Measurements from ENCODE around the gene OR2T3.
"Not testable (repeated sequence)": the region's sequence is repeated elsewhere in the genome, so short reads cannot be mapped to it uniquely, and the experiment has no call there.

The OR2T3 gene

DNA sequence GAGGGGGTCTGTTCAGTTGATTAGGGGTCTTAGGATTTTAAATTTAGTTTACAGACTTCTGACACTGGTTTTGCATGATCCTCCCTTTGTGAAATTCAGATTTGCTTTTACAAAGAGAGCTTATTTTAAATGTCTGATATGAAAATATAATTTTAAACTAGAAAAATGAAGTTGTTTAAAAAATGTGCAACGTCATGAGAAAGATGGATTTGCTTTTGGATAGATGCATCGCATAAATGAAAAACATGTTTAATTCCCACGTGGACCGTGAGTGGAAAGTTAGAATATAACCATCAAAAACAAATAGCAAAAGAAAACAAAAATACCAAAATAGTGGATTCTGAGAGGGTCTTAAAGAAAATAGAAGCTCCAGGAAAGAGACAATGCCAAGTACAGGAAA lies 2.0 kb upstream of the OR2T3 start:
- no peak for DNase-seq (ENCODE audit: low read depth, low spot score)

DNA sequence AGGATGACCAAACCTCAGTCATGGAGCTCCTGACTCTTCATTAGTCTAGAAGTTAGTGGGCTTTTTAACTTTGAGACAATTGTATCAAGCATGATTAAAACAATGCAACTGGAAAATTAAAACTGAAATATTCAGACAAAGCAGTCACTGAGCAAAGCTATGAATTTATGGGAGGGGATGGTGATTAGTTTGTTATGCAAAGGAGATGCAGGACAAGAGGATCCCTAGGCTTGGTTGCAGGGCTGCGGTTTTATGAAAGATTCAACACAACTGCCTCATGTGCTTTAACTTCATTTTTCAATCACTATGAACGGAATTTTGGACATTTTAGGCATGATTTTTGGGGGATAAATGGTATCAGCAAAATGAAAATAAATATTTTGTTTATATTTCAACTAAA lies 1.0 kb upstream of the OR2T3 start:
- not testable (repeated sequence) for DNase-seq (ENCODE audit: low read depth, low spot score)

DNA sequence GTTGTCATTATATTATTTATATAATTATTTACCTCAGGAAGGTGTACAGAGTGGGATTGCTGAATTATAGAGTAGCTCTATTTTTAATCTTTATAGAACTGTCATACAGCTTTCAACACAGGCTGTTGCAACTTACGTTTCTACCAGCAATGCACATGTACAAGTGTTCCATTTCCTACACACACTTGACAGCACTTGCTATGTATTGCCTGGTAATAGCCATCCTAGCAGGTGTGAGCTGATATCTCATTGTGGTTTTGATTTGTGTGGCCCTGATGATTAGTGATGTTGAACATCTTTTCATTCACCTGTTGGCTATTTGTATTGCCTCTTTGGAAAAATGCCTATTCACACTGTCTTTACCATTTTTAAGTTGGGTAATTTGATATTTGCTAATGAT lies 2.5 kb downstream of the OR2T3 start:
- DNase-seq (ENCODE audit: low read depth, low spot score), result not testable (repeated sequence)

DNA sequence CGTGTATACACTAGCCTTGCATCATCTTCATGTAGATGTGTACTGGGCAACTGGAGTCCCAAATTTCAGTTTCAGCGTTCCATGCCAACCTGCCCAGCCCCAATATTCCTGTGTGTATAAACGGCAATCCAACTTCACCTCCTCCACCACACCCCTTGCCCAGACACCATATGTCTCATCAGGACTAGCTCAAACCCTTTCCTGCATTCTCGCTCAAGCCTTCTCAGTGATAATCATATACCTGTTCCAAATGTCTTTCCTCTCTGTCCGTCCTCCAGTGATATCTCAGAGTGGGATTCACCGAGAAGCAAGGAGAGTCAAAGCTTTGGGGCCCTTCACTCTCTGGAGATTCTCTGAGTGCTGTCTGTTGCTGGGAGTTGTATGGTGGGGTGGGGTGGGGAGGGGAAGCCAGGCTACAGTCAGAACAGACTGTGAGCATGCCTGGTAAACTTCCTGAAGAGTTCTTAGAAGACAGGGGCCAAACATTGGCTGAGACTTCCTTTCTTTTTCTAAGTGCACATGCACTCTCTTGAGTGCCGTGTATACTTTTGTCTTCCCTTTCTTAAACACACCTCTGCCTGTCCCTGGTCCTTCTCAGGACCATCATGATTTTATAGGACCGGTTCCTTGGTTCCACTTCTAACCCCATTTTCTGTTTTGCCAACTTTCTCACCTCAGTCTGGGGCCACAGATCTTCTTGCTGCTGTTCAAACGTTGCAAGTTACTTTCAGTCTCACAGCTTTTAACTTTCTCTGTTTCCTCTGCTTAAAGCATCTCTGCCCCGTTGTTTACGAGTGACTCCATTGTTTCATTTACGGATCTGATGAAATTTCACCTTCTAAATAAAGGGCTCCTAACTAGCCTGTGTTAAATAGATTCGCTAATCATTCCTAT lies 8.8 kb downstream of the OR2T3 start:
- DNase-seq (ENCODE audit: low read depth, low spot score), result not testable (repeated sequence)

DNA sequence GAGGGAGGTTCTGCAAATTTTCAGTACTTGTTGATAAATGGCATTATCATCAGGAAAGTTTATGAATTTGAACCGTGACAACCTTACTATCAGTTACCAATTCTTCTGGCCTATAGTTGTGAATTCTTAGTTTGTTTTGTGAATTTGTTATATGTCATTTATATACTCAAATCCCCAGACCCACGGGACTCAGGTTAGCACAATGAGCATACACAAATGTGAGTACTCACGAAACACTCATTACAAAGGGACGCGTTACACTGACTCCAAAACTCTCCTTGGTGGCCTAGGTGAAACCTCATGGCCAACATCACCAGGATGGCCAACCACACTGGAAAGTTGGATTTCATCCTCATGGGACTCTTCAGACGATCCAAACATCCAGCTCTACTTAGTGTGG lies 15.1 kb downstream of the OR2T3 start, which contains the start of gene OR2T5:
OR2T5 (plus strand) TSS at position 301 of the 400 bp plus-strand sequence; CDS start at position 301, 0 bp downstream.
- not testable (repeated sequence) for DNase-seq (ENCODE audit: low read depth, low spot score)

DNA sequence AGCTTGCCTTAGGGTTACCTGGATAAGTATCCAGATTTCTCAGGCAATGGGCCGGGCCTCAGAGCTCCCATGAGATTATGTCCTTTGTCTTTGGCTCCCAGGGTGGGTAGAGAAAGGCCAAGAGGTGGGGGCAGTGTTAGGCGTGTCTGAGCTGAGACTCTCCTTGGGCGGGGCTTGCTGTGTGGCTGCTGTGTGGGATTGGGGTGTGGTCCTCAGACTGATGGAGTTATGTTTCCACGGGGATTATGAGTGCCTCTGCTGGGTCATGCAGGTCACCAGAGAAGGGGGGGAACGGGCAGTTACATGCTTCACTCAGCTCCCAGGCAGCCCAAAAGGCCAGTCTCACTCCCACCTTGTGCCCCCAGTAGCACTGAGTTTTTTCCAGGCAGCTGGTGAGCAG lies 23.5 kb downstream of the OR2T3 start:
- DNase-seq (ENCODE audit: low read depth, low spot score), result not testable (repeated sequence)

DNA sequence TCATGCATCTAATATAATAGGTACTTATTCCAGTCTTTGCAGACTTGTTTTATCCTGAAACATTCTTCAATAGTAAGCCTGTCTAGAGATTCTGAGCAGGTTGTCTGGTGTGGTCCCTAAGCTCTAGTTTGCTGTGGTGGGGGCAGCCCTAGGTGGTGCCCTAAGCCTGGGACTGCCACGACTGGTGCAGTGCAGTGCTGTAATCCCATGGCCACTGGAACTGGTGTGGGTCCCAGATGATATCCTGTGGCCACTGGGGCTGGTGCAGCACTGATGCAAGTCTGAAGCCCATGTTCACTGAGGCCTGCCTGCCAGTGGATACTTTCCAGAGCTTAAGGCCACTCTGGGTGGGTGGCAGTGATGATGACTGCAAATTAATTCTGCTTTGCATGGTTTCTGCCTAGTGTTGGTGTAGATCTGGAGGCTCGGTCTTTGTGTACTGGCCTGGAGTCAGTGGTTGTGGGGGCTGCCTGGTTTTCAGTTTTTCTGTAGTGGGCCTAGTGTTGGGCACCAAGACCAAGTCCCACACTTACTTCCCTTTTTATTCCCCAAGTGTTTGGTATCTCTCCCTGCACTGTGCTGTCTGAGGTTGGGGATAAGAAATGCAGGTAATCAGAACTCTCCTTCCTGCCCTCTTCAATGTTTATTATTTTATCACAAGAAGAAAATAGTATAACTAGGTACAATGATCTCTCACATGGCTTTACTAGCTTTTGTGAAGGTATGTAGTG lies 27.3 kb downstream of the OR2T3 start:
- DNase-seq (ENCODE audit: low read depth, low spot score), result not testable (repeated sequence)

DNA sequence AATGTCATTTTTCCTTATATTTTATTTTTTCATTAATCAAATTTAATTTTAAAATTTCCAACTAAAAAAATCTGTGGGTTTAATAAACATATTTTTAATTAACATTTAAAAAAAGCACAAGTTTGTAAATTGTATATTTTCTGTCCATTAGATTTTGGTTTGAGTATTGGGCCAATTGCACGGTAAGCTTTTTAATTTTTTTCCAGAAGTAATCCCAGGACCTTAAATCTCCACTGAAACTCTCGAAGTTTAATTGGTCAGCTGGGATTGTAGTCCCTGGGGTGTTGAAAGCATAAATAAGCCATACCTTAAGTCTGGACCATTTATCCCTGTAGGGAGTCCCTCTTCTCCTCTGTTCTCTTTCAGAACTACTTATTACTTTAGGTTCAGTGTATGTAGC lies 34.6 kb downstream of the OR2T3 start, which contains the start of gene OR2G6:
OR2G6 (plus strand) TSS at position 301 of the 400 bp plus-strand sequence. CDS start 13,574 bp downstream, outside the sequence.
- DNase-seq (ENCODE audit: low read depth, low spot score), result not testable (repeated sequence)

DNA sequence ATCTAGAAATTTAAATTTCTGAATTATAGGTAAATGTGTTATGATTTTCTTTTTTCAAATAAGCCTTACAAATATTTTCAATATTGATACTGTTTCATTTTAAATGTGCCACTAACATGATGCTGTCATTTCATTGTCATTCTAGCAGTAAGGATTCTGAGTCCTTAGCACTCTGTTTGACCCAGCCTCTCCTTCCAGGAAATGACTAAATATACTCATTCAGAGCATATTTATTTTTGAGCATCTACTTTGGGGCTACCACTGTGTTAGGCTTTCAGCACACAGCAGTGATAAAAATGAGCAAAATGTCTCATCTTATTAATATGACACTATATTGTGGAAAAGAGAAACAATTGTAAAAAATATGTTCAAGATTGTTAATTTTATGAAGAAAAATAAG lies 37.1 kb downstream of the OR2T3 start:
- not testable (repeated sequence) for DNase-seq (ENCODE audit: low read depth, low spot score)

DNA sequence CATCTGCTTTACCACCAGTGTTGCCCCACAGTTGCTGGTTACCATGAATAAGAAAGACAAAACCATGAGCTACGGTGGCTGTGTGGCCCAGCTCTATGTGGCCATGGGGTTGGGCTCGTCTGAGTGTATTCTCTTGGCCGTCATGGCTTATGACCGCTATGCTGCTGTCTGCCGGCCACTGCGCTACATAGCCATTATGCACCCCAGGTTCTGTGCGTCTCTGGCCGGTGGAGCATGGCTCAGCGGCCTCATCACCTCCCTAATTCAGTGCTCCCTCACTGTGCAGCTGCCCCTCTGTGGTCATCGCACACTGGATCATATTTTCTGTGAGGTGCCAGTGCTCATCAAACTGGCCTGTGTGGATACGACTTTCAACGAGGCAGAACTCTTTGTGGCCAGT lies 48.7 kb downstream of the OR2T3 start:
- DNase-seq (ENCODE audit: low read depth, low spot score), result no peak

All from ELF-1 (cell line).